Nephron (organoid): ENCODE data around the gene HTR3D.
"Not testable (repeated sequence)": the region's sequence is repeated elsewhere in the genome, so short reads cannot be mapped to it uniquely, and the experiment has no call there.

Source experiments
- H3K27ac Mint-ChIP-seq, 3 experiments: 2 replicates each; pipeline ENCODE4 v1.8.0; 2020; ENCODE audit warnings: mixed read lengths in 3 of 3, mild to moderate bottlenecking in 2 of 3, moderate library complexity in 1 of 3
- H3K27me3 Mint-ChIP-seq: 2 replicates; pipeline ENCODE4 v1.8.0; 2021; ENCODE audit warnings: low read depth, mild to moderate bottlenecking, moderate library complexity, mixed read lengths
- H3K36me3 Mint-ChIP-seq: 2 replicates; pipeline ENCODE4 v1.8.0; 2020; ENCODE audit warnings: low read depth, mixed read lengths
- H3K4me1 Mint-ChIP-seq: 2 replicates; pipeline ENCODE4 v1.8.0; 2020; ENCODE audit warnings: mixed read lengths
- H3K4me3 Mint-ChIP-seq, 3 experiments: 2 replicates each; pipeline ENCODE4 v1.8.0; 2020; ENCODE audit warnings: mild to moderate bottlenecking in 3 of 3, mixed read lengths in 3 of 3, moderate library complexity in 2 of 3
- H3K9me3 Mint-ChIP-seq: 2 replicates; pipeline ENCODE4 v1.8.0; 2020; ENCODE audit warnings: mixed read lengths
- TF ChIP-seq, protein P1 (sequence below), 3 experiments: fragments of 200-600 bp; sonication (generic); IDR thresholded peaks; one replicate each; pipeline ENCODE4 v1.5.0; 2021; ENCODE audit warnings: antibody characterized with exemption in 3 of 3; ENCODE audit not compliant: unreplicated experiment in 3 of 3

Gene HTR3D

DNA sequence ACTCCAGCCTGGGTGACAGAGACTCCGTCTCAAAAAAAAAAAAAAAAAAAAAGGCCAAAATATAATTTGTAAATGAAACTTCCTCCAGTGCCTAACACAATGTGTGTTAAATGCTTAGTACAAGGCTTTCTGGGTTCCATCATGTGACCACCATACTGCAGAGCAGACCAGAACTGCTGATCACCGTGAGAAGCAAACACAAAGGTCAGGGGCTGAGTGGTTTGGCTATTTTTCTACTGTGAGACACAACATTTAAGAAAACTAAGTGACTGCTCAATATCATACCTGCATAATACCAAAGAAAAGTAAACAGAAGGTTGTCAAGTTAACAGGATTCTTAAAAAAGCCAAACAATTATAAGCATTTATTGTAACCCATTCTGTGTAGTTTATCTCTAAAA lies 27.1 kb upstream of the HTR3D start:
- peaks cover 18% of the 10 kb centered on the region for H3K36me3 Mint-ChIP-seq
- no peaks in the 10 kb centered on the region for H3K27me3 Mint-ChIP-seq
- TF ChIP-seq, protein P1, sequence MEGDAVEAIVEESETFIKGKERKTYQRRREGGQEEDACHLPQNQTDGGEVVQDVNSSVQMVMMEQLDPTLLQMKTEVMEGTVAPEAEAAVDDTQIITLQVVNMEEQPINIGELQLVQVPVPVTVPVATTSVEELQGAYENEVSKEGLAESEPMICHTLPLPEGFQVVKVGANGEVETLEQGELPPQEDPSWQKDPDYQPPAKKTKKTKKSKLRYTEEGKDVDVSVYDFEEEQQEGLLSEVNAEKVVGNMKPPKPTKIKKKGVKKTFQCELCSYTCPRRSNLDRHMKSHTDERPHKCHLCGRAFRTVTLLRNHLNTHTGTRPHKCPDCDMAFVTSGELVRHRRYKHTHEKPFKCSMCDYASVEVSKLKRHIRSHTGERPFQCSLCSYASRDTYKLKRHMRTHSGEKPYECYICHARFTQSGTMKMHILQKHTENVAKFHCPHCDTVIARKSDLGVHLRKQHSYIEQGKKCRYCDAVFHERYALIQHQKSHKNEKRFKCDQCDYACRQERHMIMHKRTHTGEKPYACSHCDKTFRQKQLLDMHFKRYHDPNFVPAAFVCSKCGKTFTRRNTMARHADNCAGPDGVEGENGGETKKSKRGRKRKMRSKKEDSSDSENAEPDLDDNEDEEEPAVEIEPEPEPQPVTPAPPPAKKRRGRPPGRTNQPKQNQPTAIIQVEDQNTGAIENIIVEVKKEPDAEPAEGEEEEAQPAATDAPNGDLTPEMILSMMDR (IDR thresholded peaks at IDR 0.05; ENCODE audit: unreplicated experiment in 3 of 3): no peak
- H3K9me3 Mint-ChIP-seq: no peaks in the 10 kb centered on the region
- no peak overlapping the region for H3K27ac Mint-ChIP-seq
- no peak overlapping the region for H3K4me3 Mint-ChIP-seq
- peaks cover 26% of the 10 kb centered on the region for H3K4me1 Mint-ChIP-seq

DNA sequence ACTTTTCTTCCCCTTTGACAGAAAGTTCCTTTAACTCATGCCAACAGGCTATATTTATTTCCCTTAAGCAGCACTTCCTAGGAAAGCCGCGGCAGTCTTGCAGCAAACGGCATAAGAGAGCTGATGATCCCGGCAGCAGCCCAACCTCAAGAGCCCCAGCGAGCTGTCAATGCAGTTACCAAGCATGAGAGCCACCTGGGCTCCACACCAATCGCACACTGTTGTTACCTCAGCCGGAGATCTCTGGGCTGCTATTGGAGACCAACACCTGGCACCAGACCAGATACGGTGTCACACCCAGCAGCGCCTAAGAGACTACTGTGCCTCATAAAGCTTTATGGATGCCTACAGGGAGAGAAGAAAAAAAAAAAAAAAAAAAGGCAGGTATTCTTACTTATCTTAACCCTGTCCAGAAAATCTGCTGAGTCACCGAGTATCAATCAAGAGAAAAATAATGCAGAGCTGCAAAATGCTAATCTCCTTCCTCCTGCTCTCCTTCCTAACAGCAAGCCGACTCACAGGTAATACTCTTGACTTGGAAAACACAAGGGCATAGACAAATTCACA lies 25.5 kb upstream of the HTR3D start:
- Mint-ChIP-seq H3K4me1 (peaks cover 26% of the 10 kb centered on the region), H3K27ac (peak overlapping the region; percentile 3 to 20 (median 5)), H3K36me3 (peaks cover 25% of the 10 kb centered on the region), H3K27me3 (no peaks in the 10 kb centered on the region), H3K4me3 (no peak overlapping the region), H3K9me3 (no peaks in the 10 kb centered on the region)
- TF ChIP-seq, protein P1 (IDR thresholded peaks at IDR 0.05; ENCODE audit: unreplicated experiment in 3 of 3): no peak

DNA sequence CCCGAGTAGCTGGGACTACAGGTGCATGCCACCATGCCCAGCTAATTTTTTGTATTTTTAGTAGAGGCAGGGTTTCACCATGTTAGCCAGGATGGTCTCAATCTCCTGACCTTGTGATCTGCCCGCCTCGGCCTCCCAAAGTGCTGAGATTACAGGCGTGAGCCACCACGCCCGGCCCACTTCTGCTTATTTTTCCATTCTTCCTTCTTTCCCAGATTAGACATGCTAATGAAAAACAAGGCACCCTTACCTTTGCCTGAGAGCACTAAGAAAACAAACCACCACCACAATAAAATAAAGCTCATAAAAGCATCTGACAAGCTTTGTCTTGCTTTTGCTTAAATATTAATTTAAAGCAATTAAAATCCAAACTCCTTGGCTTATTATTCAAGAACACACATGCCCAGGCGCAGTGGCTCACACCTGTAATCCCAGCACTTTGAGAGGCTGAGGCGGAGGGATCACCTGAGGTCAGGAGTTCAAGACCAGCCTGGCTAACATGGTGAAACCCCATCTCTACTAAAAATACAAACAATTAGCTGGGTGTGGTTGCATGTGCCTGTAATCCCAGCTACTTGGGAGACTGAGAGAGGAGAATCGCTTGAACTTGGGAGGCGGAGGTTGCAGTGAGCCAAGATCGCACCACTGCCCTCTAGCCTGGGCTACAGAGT lies 24.3 kb upstream of the HTR3D start:
- not testable (repeated sequence) for H3K4me3 Mint-ChIP-seq, H3K27ac Mint-ChIP-seq, H3K9me3 Mint-ChIP-seq, H3K27me3 Mint-ChIP-seq
- Mint-ChIP-seq H3K36me3 (peaks cover 37% of the 10 kb centered on the region), H3K4me1 (peaks cover 22% of the 10 kb centered on the region)

DNA sequence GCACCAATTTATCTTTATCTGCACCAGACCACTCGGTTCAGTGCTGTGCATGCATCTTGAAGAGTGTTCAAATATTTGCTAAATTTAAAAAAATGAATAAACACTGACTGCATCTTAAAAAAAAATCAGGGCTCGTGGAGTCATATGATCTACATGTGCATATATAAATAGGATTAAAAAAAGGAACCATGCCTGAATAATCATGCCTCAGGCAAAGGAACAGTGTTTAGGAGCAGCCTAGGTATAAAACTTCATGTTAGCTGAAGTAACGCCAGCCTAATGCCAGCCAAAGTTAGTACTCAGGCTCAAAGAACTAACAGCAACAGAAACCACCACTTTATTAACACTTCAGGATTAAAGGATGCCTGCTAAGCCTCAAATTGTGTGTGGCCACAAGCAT lies 23.4 kb upstream of the HTR3D start:
- Mint-ChIP-seq H3K36me3 (peaks cover 45% of the 10 kb centered on the region), H3K4me3 (no peak overlapping the region), H3K9me3 (peaks cover 3% of the 10 kb centered on the region), H3K27ac (no peak overlapping the region), H3K27me3 (no peaks in the 10 kb centered on the region), H3K4me1 (peaks cover 19% of the 10 kb centered on the region)
- TF ChIP-seq, protein P1 (IDR thresholded peaks at IDR 0.05; ENCODE audit: unreplicated experiment in 3 of 3): no peak

DNA sequence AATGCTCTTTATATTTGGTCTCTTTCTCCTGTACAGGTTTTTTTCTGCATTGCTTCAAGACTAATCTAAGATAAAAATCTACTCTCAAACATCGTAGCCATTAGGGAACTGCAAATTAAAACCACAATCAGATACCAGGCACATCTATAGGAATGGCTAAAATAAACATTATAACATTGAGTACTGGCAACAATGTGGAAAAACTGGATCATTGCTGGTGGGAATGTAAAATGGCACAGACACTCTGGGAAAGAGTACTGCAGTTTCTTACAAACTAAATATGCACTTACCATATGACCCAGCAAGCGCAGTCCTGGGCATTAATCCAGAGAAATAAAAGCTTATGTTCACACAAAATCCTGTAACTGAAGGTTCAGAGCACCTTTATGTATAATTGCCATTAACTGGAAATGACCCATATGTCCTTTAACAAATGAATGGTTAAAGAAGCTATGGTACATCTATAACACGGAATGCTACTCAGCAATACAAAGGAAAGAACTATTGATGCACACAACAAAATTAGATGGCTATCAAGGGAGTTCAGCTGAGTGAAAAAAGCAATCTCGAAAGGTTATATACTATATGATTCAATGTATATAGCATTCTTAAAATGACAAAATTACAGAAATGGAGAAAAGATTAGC lies 20.2 kb upstream of the HTR3D start:
- Mint-ChIP-seq H3K4me1 (peaks cover 22% of the 10 kb centered on the region), H3K36me3 (peaks cover 59% of the 10 kb centered on the region), H3K27me3 (no peaks in the 10 kb centered on the region), H3K9me3 (peaks cover 3% of the 10 kb centered on the region), H3K4me3 (no peak overlapping the region), H3K27ac (no peak overlapping the region)
- TF ChIP-seq, protein P1 (IDR thresholded peaks at IDR 0.05; ENCODE audit: unreplicated experiment in 3 of 3): no peak

DNA sequence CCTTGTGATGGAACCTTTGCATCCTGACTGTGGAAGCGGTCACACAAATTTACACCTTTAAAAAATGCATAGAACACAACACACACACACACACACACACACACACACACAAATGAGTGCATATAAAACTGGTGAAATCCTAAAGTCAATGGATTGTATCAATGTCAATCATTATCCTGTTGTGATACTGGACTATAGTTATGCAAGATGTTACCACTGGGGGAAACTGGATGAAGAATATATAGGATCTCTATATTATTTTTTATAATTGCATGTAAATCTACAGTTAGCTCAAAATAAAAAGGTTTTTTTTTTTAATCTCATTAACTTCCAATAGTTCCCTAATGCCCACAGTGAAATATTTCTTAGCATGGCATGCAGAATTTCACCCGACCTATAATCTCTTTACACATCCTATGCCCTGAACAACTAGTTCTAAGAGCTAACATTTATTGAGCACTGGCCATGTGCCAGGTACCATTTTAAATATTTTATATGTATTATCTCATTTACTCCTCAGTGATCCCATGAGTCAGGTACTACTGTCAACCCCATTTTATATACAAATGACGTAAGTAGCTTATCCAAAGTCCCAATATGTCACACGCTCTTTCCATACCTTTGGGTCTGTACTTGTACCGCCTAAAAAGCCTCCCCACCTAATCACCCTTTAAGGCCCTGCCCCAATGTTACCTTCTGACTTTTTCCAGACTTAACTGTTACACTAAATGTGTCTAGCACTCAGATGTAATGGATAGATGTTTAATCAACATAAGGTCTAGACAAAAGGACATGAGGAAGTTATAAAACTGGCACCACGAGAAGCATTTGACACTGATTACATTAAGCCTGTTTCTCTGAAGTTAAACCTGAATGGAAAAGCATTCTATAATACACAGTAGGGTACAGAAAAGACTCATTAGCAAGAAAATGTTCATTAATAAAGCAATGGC lies 19.3 kb upstream of the HTR3D start:
- peaks cover 3% of the 10 kb centered on the region for H3K9me3 Mint-ChIP-seq
- TF ChIP-seq, protein P1 (IDR thresholded peaks at IDR 0.05; ENCODE audit: unreplicated experiment in 3 of 3): no peak

More for the DNA sequence above, 19.3 kb upstream of the HTR3D start:
- Mint-ChIP-seq H3K4me3 (no peak overlapping the region), H3K27ac (no peak overlapping the region), H3K4me1 (peaks cover 28% of the 10 kb centered on the region), H3K36me3 (peaks cover 55% of the 10 kb centered on the region), H3K27me3 (no peaks in the 10 kb centered on the region)
